GM12872 (cell line): ENCODE results near the gene SPP1.

Experiments
- TF ChIP-seq, protein P1 (sequence below): IDR thresholded peaks from 3 replicates; pipeline ENCODE4 v1.5.1; 2011; ENCODE audit warnings: low read depth, mild to moderate bottlenecking, low read length, moderate library complexity; ENCODE audit not compliant: insufficient read depth

Gene SPP1

DNA sequence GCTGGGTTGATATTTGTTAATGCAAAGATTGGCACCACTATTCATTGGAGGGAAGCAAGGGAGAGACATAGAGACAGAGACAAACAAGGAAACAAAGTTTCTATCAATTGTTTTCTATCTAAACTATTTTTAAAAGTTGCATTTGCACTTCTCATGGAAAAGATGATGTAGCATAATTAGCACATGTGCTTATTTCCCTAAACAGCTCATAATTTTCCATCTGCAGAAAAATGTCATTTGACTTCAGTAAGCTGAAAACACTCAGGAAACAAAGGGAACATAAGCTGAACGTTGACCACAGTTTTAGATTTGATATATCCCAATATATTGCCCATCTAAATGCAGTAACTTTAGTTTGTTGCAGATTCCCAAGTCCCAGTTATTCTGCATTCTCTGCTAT is 18.5 kb upstream of the SPP1 start:
- TF ChIP-seq, protein P1, sequence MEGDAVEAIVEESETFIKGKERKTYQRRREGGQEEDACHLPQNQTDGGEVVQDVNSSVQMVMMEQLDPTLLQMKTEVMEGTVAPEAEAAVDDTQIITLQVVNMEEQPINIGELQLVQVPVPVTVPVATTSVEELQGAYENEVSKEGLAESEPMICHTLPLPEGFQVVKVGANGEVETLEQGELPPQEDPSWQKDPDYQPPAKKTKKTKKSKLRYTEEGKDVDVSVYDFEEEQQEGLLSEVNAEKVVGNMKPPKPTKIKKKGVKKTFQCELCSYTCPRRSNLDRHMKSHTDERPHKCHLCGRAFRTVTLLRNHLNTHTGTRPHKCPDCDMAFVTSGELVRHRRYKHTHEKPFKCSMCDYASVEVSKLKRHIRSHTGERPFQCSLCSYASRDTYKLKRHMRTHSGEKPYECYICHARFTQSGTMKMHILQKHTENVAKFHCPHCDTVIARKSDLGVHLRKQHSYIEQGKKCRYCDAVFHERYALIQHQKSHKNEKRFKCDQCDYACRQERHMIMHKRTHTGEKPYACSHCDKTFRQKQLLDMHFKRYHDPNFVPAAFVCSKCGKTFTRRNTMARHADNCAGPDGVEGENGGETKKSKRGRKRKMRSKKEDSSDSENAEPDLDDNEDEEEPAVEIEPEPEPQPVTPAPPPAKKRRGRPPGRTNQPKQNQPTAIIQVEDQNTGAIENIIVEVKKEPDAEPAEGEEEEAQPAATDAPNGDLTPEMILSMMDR = no peak

DNA sequence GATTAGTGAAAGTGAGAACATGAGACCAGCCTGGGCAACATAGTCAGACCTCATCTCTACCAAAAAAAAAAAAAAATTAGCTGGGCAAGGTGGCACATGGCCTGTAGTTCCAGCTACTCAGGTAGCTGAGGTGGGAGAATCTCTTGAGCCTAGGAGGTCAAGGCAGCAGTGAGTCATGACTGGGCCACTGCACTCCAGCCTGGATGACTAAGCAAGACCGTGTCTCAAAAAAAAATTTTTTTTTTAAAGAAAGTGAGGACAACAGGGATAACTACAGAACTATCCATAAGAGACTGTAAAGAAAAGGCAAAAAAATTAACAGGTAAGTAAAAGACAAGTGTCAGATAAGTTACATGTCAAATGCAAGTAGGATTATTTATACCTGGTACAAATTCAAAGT is 13.5 kb upstream of the SPP1 start:
- TF ChIP-seq, protein P1 = no peak

DNA sequence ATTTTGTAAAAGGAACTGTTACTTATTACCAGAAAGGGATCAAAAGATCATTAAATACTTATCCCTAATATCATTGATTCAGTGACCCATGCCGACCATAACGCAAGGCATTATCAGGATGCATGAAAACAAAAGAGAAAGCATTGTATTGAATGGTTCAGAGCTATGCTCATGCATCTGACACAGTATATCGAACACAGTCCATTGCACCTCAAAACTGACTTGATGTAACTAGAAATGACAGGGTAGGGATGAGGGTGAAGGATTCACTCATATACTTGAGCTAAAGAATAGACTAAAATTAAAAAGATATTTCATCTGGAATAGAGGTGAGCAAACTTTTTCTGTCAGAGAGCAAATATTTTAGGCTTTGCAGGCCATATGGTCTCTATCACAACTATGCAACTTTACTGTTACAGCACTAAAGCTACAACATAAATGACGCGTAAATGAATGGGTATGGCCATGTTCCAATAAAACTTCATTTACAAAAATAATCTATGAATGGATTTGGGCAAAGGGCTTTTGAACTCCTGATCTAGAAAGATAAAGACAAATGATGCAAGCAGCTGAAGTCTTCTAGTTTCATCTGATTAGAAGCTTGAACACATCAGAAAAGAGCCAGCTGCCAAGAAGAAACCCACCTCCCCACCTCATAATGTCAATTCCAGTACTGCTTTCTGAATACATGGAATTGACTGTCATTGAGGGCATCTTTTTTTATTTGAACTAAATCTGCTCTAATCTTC is 12.9 kb upstream of the SPP1 start:
- TF ChIP-seq, protein P1 = no peak

DNA sequence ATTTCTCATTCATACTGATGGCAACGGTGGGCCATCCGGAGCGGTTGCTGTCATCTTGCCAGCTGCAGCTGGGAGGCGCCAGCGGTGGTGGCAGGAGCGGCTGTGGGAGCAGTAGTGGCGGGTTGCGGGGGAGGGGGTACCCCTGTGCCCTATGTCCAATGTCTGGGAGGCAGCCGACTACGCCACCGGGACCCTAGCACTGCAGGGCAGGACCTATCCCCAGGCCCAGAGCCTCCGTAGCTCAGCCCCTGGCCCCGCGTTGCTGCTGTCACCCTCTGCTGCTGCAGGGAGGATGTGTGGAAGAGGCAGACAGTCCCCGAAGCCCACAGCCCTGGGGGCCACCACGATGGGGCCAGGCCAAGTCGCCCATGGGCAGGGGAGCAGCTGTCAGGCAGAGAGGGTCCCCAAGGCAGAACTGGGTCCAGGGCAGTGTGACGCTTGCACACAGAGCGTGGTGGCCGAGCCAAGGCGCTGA is 10.0 kb upstream of the SPP1 start:
- TF ChIP-seq, protein P1 = no peak

DNA sequence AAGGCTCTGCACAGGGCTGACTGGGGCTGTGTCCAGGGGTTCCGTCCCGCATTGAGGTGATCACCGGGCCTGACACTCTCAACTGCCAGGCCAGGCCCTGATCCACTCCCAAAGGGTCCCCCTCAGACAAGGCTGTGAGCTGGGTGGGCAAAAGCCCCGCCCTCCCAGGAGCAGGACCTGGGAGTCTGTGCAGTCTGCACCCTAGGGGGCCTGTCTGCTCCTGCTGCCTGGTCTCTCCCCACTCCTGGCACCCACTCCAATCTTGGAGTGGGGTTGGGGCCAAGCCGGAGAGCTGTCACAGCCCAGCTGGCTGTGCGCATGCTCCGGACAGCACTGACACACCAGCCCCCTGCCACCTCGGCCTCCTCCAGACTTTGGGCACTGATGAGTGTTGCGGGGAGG is 9.4 kb upstream of the SPP1 start:
- TF ChIP-seq, protein P1 = no peak

DNA sequence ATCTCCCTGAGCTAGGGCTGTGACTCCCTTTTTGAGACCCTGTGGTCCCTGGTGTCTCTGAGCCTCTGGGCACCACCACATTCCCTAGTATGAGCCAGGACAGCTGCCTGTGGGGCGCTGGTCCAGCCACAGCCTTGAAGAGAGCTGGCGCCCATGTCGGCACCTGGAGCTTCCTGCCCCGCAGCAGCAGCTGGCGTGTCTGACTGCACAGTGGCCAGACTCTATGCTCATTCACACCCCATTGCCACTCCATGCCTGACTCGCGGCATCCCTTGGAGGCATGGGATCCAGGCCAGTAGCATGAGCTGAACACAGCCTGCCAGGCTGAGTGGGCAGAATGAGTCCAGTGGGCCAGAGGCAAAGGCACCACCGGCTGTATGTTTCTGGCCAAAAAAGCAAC is 8.3 kb upstream of the SPP1 start:
- TF ChIP-seq, protein P1 = no peak

DNA sequence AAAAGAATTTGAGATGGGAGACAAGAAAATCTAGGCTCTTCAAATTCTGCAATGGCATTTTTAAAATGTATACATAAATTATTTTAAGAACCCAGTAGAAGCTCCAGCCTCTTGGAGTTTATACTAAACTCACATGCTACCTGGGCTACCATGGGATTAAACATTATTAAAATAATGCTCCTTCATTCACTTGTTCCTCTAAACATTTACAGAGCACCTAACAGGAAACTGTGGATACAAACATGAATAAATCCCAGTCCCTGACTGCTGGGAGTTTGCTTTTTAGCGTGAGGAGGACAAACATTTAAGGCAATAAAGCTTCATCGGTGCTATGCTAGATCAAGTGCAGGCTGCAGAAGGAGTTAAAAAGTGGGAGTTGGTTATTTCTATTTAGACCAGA is 5.4 kb upstream of the SPP1 start:
- TF ChIP-seq, protein P1 = no peak

DNA sequence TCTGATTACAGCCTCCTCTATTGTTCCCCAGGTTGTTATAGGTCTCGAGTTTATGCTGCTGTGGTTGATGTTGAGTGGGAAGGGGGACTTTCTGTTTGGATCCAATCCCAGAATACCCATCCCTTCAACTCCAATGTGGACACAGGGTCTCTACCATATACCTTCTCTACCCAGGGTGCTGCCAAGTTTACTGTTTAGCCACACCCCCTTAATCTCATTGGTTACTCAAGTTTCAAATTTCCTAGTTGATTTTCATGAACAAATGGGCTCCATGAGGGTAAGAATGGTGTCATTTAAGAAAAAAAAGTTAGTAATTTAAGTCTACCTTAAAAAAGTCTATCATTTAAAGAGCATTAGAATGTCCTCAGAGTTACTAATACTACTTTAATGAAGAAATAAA is 3.6 kb upstream of the SPP1 start:
- TF ChIP-seq, protein P1 = no peak
